IPS DF 6.9 (cell line): Measurements from ENCODE around the gene TDRD3.

Source experiments
- DNase-seq: peaks from one replicate; pipeline ENCODE4 v3.0.0-alpha.2; 2013; ENCODE audit warnings: low read depth, low spot score
- H3K27ac ChIP-seq: one replicate; pipeline ENCODE4 v1.5.1; 2013; ENCODE audit warnings: low read length, control low read depth
- H3K27me3 ChIP-seq: 2 replicates; pipeline ENCODE4 v1.6.1; 2013; ENCODE audit warnings: mild to moderate bottlenecking, low read length; ENCODE audit not compliant: control insufficient read depth, insufficient read depth
- H3K36me3 ChIP-seq: 2 replicates; pipeline ENCODE4 v1.6.1; 2013; ENCODE audit warnings: low read length; ENCODE audit not compliant: control insufficient read depth, insufficient read depth
- H3K4me1 ChIP-seq: 2 replicates; pipeline ENCODE4 v1.6.1; 2013; ENCODE audit warnings: low read length; ENCODE audit not compliant: control insufficient read depth, insufficient read depth
- H3K4me3 ChIP-seq: 2 replicates; pipeline ENCODE4 v1.5.1; 2013; ENCODE audit warnings: mild to moderate bottlenecking, low read length
- H3K9me3 ChIP-seq: 2 replicates; pipeline ENCODE4 v1.6.1; 2013; ENCODE audit warnings: low read length, inconsistent platforms; ENCODE audit not compliant: control insufficient read depth, insufficient read depth
- WGBS: extraction: QIAGEN DNeasy Blood & Tissue Kit; methylation state at CpG from one replicate; pipeline ENCODE4 v1.1.7; 2013; ENCODE audit warnings: mixed read lengths, missing lambda C conversion rate; ENCODE audit not compliant: insufficient read length, insufficient coverage; 5-methylcytosine and 5-hydroxymethylcytosine counted together

Gene TDRD3

GRCh38 chr13:60417734-60418133 lies 20.7 kb downstream of the TDRD3 start:
- no peak for DNase-seq
- no CpG with 5 or more reads among the region's 2 CpGs for WGBS
- no peaks in the 10 kb centered on the region for H3K9me3 ChIP-seq
- no peak overlapping the region for H3K4me3 ChIP-seq
- no peaks in the 10 kb centered on the region for H3K36me3 ChIP-seq
- H3K27me3 ChIP-seq: no peaks in the 10 kb centered on the region
- H3K27ac ChIP-seq: no peak overlapping the region
- H3K4me1 ChIP-seq: no peaks in the 10 kb centered on the region

GRCh38 chr13:60418954-60419353 lies 21.9 kb downstream of the TDRD3 start:
- H3K4me3 ChIP-seq: no peak overlapping the region
- H3K36me3 ChIP-seq: no peaks in the 10 kb centered on the region
- H3K27ac ChIP-seq: no peak overlapping the region
- no peaks in the 10 kb centered on the region for H3K4me1 ChIP-seq
- H3K27me3 ChIP-seq: no peaks in the 10 kb centered on the region
- no CpG with 5 or more reads among the region's 2 CpGs for WGBS
- no peak for DNase-seq
- no peaks in the 10 kb centered on the region for H3K9me3 ChIP-seq

GRCh38 chr13:60425332-60425731 lies 28.3 kb downstream of the TDRD3 start:
- WGBS: no CpG with 5 or more reads among the region's 4 CpGs
- no peak overlapping the region for H3K27ac ChIP-seq

GRCh38 chr13:60426075-60426474 lies 29.1 kb downstream of the TDRD3 start:
- no peak for DNase-seq
- no peaks in the 10 kb centered on the region for H3K36me3 ChIP-seq
- no peak overlapping the region for H3K4me3 ChIP-seq
- no peaks in the 10 kb centered on the region for H3K9me3 ChIP-seq
- no peaks in the 10 kb centered on the region for H3K27me3 ChIP-seq
- no peaks in the 10 kb centered on the region for H3K4me1 ChIP-seq
- H3K27ac ChIP-seq: no peak overlapping the region
- no CpG with 5 or more reads among the region's 1 CpG for WGBS

More at GRCh38 chr13:60425332-60425731, 28.3 kb downstream of the TDRD3 start:
- Histone ChIP-seq H3K27me3 (no peaks in the 10 kb centered on the region), H3K4me1 (no peaks in the 10 kb centered on the region), H3K9me3 (no peaks in the 10 kb centered on the region), H3K4me3 (no peak overlapping the region), H3K36me3 (no peaks in the 10 kb centered on the region)
- no peak for DNase-seq

GRCh38 chr13:60427285-60427684 lies 30.3 kb downstream of the TDRD3 start:
- H3K27ac ChIP-seq: no peak overlapping the region
- no peak for DNase-seq

GRCh38 chr13:60431108-60431700 lies 34.2 kb downstream of the TDRD3 start:
- no peaks in the 10 kb centered on the region for H3K9me3 ChIP-seq
- H3K4me1 ChIP-seq: no peaks in the 10 kb centered on the region
- H3K4me3 ChIP-seq: no peak overlapping the region
- H3K27me3 ChIP-seq: no peaks in the 10 kb centered on the region
- DNase-seq: no peak
- no peaks in the 10 kb centered on the region for H3K36me3 ChIP-seq
- H3K27ac ChIP-seq: no peak overlapping the region

More at GRCh38 chr13:60427285-60427684, 30.3 kb downstream of the TDRD3 start:
- H3K9me3 ChIP-seq: no peaks in the 10 kb centered on the region
- WGBS: no CpG with 5 or more reads among the region's 5 CpGs
- H3K36me3 ChIP-seq: no peaks in the 10 kb centered on the region
- no peaks in the 10 kb centered on the region for H3K27me3 ChIP-seq
- no peaks in the 10 kb centered on the region for H3K4me1 ChIP-seq
- H3K4me3 ChIP-seq: no peak overlapping the region

- no CpG with 5 or more reads among the region's 6 CpGs for WGBS
- Histone ChIP-seq H3K27me3 (no peaks in the 10 kb centered on the region), H3K36me3 (no peaks in the 10 kb centered on the region), H3K9me3 (no peaks in the 10 kb centered on the region), H3K27ac (no peak overlapping the region), H3K4me3 (no peak overlapping the region), H3K4me1 (no peaks in the 10 kb centered on the region)
- DNase-seq: no peak
These were observed 36.5 kb downstream of the TDRD3 start for GRCh38 chr13:60433505-60433904.

GRCh38 chr13:60435762-60436374 lies 38.8 kb downstream of the TDRD3 start:
- H3K27ac ChIP-seq: no peak overlapping the region
- no peaks in the 10 kb centered on the region for H3K4me1 ChIP-seq
- H3K27me3 ChIP-seq: no peaks in the 10 kb centered on the region
- H3K36me3 ChIP-seq: no peaks in the 10 kb centered on the region
- no peak overlapping the region for H3K4me3 ChIP-seq
- H3K9me3 ChIP-seq: no peaks in the 10 kb centered on the region
- DNase-seq: no peak
- no CpG with 5 or more reads among the region's 2 CpGs for WGBS

GRCh38 chr13:60439201-60439600 lies 42.2 kb downstream of the TDRD3 start:
- Histone ChIP-seq H3K27ac (no peak overlapping the region), H3K9me3 (no peaks in the 10 kb centered on the region), H3K27me3 (no peaks in the 10 kb centered on the region), H3K4me3 (no peak overlapping the region), H3K36me3 (no peaks in the 10 kb centered on the region), H3K4me1 (no peaks in the 10 kb centered on the region)
- WGBS: no CpG with 5 or more reads among the region's 2 CpGs
- no peak for DNase-seq

GRCh38 chr13:60441761-60442160 lies 44.7 kb downstream of the TDRD3 start:
- no CpG with 5 or more reads among the region's 1 CpG for WGBS
- no peak for DNase-seq
- no peak overlapping the region for H3K4me3 ChIP-seq
- no peaks in the 10 kb centered on the region for H3K27me3 ChIP-seq
- no peak overlapping the region for H3K27ac ChIP-seq
- H3K9me3 ChIP-seq: no peaks in the 10 kb centered on the region
- no peaks in the 10 kb centered on the region for H3K4me1 ChIP-seq
- H3K36me3 ChIP-seq: no peaks in the 10 kb centered on the region

GRCh38 chr13:60448907-60449510 lies 52.0 kb downstream of the TDRD3 start:
- peak; percentile 29 for DNase-seq
- H3K9me3 ChIP-seq: no peaks in the 10 kb centered on the region
- no peaks in the 10 kb centered on the region for H3K4me1 ChIP-seq
- H3K36me3 ChIP-seq: no peaks in the 10 kb centered on the region
- WGBS: no CpG with 5 or more reads among the region's 2 CpGs
- no peaks in the 10 kb centered on the region for H3K27me3 ChIP-seq
- no peak overlapping the region for H3K27ac ChIP-seq
- no peak overlapping the region for H3K4me3 ChIP-seq
